Measurements from ENCODE around the gene OR2L8.
"Not testable (repeated sequence)": the region's sequence is repeated elsewhere in the genome, so short reads cannot be mapped to it uniquely, and the experiment has no call there.

The OR2L8 gene, protein sequence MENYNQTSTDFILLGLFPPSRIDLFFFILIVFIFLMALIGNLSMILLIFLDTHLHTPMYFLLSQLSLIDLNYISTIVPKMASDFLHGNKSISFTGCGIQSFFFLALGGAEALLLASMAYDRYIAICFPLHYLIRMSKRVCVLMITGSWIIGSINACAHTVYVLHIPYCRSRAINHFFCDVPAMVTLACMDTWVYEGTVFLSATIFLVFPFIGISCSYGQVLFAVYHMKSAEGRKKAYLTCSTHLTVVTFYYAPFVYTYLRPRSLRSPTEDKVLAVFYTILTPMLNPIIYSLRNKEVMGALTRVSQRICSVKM

DNA sequence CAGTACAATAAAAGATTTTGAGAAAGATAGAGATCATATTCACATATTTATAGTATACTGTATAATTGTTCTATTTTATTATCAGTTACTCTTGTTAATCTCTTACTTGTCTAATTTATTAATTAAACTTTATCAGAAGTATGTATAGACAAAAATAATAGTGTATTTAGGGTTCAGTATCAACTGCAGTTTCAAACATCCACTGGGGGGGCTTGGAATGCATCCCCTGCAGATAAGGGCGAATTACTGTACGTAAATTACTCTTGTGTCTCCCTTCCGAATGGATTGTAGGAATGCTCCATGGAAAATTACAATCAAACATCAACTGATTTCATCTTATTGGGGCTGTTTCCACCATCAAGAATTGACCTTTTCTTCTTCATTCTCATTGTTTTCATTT is at the start of gene OR2L8:
TSS of gene OR2L8 (plus strand) at position 301 of the 400 bp plus-strand sequence. CDS start at position 301, 0 bp downstream.
- no peak for DNase-seq

DNA sequence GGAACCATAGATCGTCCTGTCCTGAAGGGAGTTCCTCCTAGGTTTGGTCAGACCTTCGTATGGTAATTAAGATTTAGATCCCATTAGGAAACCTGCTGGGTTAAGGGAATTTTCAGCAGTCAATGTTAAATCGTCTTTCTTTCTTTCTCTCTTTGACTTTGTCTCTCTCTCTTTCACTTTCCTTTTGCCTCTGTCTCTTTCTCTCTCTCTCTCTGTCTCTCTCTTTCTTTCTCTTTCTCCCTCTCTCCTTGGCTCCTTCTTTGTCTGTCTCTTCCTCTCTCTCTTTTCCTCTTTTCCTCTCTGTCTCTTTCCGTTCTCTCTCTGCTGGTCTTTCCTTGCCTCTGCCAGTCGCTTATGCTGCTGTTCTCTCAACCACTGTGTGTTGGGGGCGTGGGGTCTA is 44.5 kb upstream of the OR2L8 start:
- DNase-seq = no peak

DNA sequence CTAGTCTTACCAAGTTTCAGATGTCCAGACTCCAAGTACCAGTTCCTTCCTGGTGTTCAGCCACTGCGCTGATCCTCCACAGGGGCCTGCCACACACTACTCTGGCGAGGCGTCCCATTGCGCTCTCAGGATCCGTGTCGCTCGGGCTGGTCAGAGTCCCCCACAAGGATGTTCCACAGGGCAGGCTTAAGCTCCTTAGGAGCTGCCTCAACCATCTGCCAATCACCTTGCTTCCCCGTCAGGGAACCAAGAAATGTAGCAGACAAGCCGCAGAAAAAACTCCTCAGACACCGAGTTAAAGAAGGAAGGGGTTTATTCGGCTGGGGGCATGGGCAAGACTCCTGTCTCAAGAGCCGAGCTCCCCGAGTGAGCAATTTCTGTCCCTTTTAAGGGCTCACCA is 43.5 kb upstream of the OR2L8 start:
- DNase-seq = no peak

DNA sequence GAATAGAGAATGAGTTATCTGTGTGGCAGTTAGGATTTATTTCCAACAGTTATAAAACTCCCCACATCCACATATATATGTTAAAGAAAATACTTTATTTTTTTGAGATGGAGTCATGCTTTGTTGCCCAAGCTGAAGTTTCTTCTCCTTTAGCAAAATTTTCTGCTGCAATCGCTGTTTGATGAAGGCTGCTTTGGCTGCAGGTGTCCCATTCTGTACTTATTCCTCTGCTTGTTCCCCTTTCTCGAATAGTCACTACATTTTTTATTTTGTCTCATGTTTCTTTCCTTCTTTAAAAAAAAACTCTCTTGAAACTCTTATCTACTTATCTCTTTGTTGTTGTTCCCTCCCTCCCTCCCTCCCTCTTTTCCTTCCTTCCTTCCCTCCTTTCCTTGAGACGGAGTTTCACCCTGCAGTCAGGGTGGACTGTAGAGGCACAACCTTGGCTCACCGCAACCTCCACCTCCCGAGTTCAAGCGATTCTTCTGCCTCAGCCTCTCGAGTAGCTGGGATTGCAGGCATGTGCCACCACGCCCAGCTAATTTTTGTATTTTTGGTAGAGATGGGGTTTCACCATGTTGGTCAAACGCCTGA is 42.7 kb upstream of the OR2L8 start:
- DNase-seq = no peak

DNA sequence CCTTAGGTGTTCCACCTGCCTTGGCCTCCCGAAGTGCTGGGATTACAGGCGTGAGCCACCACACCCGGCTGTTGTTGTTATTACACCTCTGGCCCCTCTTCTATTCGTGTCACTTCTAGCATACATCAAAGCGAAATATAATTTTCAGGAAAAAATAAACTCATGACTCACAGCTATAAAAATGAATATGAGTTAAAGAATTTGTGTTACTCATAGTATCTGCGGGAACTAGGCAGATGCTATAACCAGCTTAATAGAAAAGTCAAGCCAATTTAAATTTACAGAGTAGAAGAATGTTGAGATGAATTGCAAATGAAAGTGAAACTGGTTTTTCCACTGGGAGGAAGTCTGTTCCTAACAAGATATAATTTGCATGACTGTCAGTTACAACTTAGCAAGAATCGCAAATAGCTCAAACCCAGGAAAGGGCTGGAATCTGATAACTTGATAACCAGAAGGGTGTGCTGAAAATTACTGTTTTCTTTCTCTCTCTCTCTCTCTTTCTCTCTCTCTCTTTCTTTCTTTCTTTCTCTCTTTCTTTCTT is 42.1 kb upstream of the OR2L8 start:
- no peak for DNase-seq

DNA sequence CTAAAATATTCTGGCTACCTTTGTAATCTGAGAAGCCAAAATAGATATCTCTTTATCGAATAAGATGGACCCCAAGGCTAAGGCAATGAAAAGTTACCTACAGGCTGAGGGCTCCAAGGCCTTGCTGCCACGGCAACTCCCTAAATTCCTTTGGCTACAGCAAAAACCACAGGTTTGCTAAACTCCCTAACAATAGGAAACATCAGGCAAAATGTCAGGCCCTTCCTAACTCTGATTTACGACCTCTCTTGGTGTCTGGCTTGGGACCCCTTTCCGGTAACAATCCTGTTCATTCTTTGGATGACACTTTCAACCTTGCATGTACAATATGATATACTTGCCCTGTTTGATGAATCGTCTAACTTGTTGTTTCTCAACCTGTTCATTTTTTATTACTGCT is 39.9 kb upstream of the OR2L8 start:
- no peak for DNase-seq

DNA sequence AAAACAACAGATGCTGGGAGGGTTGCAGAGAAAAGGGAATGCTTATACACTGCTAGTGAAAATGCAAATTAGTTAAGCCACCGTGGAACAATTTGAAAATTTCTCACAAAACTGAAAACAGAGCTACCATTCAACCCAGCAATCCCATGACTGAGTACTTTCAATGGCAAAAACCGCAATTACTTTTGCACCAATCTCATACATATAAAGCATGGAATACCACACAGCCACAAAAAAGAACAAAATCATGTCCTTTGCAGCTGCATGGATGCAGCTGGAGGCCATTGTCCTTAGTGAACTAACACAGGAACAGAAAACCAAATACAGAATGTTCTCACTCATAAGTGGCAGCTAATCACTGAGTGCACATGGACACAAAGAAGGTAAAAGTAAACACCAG is 34.9 kb upstream of the OR2L8 start:
- no peak for DNase-seq

DNA sequence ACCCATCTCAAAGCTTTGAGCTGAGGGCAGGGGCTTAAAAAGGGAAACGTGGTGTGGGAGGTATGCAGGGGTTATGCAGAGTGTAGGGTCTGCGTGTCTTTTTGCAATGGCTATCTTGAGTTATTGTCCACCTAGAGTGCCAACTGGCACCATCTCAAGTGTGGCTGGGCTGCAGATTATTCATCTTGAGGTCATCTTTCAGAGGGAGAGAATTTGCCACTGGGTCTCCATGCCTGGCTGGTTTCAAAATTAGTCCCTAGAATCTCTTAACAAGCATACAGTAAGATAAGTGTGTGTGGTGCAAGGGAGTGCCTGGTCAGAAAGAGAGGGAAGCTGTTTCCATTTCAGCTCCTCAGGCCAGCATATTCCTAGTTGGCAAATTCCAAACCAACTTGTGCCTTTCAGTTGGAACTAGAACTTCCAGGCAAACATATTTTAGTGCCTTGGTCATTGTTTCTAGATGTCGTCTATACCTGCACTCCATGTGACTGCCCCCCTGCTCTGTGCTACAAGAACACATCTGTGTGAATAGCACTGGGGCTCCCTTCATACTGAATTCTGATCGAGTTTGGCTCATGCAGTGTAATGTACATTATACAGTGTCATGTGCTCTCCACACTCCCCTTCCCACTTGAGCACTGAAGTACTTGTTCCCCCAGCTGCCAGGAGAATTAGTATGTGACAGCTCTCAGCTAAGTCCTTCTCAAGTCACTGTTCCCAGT is 33.6 kb upstream of the OR2L8 start:
- no peak for DNase-seq

DNA sequence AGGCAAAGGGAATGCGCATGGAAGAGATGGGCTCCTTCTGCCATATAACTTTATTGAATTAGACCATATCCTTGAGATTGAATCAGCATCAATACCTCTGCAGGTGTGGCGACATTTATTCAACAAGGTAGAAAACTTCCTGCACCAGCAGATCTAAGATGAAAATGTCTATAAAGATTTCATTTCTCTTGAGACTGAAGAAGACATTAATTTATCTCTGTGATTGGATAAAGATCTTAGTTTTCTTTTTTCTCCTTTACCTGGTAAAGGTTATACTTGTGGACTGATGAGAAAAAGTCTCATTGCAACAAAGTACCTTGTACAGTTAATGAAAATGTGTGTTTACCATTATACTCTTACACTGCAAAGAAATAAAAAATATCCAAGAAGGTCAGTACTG is 28.7 kb upstream of the OR2L8 start, which contains the start of gene OR2T8:
TSS of gene OR2T8 (plus strand) at position 301 of the 400 bp plus-strand sequence. CDS start 766 bp downstream, outside the sequence.
- DNase-seq = no peak

DNA sequence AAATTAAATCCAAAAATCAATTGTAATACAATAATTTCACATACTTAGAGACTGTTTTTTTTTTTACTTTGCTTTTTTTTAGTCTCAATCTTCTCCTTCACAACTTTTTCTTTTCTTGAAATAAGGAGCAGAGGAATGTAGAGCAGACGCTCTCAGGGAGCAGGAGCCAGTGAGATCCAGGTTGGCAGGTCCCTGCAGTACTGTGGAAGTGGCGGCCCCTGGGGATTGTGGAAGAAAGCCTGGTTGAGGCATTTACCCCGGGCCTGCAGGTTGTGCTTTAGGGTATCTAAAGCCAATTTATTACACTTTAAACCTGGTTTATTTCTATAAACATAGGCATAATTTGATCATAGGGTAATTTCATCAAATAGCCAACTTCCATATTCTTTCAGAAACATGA is 24.7 kb upstream of the OR2L8 start:
- no peak for DNase-seq

DNA sequence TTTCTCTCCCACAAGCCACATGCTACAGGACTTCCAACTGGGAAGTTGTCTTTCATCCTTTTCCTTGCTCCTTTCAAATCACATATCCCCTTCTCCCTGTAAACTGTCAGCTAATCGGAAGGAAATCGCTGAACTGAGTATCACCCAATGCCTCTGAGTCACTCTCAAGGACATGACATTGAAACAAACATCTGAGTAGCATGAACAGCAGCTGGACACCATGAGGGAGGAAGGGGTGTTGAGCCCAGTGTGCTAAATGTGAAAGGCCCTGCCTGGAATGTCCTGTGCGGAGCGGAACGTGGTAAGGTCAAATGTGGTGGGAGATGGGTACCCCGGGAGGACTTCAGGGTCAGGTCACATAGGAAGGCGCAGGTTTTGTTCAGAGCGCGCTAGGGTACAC is 23.8 kb upstream of the OR2L8 start, which contains the start of gene OR2AJ1:
TSS of gene OR2AJ1 (plus strand) at position 22 of the 400 bp plus-strand sequence. CDS start 8,880 bp downstream, outside the sequence.
- no peak for DNase-seq

DNA sequence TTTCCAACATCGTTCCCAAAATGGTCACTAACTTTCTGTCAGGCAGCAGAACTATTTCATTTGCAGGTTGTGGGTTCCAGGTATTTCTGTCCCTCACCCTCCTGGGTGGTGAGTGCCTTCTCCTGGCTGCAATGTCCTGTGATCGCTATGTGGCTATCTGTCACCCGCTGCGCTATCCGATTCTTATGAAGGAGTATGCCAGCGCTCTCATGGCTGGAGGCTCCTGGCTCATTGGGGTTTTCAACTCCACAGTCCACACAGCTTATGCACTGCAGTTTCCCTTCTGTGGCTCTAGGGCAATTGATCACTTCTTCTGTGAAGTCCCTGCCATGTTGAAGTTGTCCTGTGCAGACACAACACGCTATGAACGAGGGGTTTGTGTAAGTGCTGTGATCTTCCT is 14.7 kb upstream of the OR2L8 start:
- no peak for DNase-seq

DNA sequence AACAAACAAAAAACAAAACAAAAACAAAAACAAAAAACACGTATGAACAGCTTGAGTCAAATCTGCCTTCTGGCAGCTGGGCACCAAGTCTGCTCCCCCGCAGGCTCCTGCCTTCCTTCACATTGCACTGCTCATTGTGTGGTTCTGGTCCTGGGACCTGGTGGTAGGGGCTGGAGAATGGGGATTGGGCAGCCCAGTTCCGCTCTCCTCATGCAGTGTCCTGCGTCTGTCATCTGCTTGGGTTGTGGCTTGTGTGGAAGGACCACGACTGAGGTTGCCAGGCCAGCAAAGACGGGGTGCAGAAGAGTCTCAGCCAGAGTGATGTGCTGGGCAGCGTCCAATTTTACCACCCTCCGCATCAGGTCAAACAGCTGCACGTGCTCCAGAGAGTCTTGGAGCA is 12.9 kb upstream of the OR2L8 start:
- no peak for DNase-seq

DNA sequence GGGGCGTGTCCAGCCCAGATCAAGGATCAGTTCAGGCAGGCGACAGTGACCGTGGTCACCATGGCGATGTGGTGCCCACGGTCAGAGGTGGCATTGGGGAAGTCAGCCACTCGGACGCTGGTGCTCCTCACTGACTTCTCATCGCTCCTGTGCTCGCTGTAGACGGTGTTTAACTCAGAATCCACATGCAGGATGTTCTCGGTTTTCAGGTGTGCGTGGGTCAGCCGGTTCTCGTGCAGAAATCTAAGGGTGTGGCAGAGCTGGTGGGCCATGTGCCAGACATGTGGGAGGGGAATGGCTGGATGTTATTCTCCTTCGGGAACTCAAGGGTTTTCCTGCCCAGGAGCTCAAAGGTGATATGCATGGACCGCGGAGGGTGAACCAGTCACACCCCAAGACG is 12.2 kb upstream of the OR2L8 start:
- no peak for DNase-seq

DNA sequence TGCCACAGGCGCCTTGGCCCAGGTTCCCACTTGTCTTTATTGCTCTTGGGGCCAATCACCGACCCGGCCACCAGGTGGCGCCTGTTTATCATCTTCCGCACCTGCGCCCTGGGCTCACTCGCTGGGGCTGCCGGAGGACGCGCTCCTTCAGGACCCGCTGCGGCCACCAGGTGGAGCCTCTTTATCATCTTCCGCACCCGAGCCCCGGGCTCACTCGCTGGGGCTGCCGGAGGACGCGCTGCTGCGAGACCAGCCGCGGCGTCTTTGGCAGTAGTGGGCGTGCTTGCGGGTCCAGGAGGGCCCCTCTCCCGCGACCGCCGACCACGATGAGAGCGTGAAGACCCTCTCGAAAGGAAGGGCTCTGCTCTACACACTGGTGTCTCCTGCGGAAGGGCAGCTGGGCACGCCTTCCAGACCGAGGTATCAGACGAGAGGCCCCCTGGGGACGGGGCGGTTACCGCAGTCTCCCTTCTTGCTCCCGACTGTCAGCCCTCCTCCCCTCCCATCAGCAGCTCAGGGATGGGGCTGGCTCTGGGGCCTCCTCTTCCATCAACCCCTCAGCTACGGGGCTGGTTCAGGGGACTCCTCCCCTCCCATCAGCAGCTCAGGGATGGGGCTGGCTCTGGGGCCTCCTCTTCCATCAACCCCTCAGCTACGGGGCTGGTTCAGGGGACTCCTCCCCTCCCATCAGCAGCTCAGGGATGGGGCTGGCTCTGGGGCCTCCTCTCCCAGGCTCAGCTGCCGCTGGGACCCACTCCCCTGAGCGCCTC is 11.5 kb upstream of the OR2L8 start:
- DNase-seq = not testable (repeated sequence)

DNA sequence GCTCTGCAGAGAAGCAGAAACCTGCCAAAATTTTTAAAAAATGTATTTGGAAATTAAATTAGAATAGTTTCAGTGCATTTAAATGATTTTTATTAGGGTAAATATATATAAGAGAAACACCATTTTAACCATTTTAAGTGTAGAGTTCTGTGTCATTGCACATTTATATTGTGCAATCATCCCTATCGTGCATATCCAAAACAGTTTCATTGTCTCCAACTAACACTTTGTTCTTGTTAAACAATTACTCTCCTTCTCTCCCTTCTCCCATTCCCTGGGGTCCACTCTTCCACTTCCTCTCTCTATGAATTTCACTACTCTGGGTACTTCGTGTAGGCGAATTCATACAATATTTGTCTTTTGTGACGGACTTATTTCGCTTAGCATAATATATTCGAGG is 6.0 kb upstream of the OR2L8 start:
- DNase-seq = no peak

DNA sequence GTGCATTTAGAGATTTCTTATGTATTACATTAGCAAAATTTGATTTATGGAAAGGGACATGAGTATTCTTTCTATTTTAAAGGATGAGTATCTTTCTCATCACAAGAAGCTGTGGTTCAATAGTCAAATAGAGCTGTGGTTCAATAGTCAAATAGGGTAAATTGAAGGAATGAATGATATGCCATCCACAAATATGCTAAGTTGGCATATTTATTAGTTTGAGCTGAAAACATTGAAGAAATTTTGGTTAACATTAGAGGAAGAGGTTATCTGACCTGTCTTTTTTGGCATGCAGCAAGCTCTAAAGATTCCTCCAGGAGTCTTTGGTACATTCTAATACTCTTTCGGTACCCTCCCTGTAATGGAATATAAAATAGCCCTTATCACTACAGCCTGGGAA is 4.8 kb downstream of the OR2L8 start:
- DNase-seq = no peak

DNA sequence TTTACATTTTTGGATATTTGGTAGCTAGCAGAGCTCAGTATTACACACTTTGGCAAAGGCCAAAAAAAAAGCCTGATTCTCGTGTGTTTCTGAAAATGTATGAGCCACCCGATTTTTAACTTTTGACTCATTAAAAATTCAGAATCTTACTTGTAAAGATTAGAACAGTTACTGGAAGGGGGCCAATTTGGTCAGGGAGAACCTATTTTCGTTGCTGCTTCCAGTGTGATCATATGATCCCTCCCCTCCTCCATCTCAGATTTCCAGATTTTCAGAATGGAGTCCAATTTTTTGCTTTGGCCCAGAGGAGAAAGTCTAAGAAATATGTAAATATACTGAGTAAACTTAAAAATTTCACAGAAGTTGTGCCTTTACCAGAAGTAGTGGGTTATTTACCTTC is 13.1 kb downstream of the OR2L8 start:
- no peak for DNase-seq

DNA sequence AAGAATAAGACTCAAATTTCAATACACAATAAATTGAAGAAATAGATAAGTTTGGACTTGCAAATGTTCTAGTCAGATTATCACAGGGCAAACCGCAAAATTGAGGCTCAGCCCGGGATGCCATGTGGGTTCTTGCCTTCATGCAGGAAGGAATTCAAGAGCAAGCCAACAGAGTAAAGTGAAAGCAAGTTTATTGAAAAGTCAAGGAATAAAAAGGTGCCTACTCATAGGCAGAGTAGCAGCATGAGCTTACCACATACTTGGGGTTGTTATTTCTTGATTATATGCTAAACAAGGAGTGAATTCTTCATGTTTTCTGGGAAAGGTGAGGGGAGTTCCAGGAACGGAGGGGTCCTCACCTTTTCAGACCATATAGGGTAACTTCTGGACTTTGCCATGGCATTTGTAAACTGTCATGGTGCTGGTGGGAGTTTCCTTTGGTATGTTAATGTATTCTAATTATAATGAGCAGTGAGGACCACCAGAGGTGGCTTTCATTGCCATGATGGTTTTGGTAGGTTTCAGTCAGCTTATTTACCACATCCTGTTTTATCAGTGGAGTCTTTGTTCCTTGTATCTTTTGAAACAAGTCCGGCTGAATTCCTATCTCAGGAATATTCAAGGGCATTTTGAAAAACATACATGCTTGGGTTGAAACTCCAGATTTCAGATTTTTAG is 14.4 kb downstream of the OR2L8 start:
- no peak for DNase-seq

DNA sequence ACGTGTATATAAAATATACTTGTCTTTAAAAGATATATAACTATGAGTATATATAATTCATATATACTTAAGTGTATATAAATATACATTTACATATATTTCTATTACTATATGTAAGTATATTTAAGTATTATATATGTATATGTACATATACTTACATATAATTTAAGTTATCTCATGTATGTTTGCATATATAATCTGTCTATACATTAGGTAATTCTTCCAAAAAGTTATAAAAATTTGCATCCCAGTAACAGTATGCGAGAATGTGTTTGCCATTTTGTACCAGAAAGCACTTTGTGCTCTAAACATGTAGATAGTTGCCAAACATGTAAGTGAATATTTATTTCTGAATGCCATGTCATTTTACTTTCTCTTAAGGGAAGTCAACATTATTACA is 16.3 kb downstream of the OR2L8 start, which contains the start of gene OR2AK2:
TSS of gene OR2AK2 (plus strand) at position 301 of the 400 bp plus-strand sequence. CDS start 144 bp downstream, outside the sequence.
- DNase-seq = no peak

DNA sequence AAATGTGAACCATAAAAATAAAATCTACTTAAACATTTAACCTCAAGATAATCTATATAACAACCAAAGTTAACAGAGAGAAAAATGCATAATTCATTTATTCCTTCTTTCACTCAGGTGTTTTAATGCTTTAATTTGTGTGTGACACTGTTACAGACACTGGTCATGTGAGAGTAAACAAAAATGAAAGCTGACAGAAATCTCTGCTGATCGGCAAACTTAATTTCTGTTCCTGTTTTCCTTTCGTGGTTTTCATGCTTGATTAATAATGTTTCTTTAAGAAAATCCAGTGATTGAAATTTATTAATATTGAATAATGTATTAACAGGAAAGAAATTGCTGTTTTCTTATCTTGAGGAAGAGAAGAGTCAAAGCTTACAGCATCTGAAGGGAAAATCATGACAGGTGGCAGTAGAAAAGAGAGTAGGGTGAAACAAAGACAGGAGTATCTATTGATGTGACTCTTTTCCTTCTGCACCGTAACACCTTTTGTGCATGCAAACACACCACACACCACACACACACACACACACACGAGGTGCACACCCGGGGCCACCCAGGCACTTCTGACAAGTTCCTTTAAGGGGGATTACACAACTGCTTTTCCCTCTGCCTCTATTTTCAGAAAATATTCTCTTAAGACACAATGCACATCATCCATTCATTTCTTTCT is 18.0 kb downstream of the OR2L8 start:
- DNase-seq = no peak
